Cerebellar cortex (tissue), 1 donor: Measurements from ENCODE around the gene IGFN1.

ENCODE experiments used
- DNase-seq: peaks from one replicate; pipeline ENCODE4 v3.0.0-alpha.2; 2015; ENCODE audit warnings: low spot score

Gene IGFN1

DNA sequence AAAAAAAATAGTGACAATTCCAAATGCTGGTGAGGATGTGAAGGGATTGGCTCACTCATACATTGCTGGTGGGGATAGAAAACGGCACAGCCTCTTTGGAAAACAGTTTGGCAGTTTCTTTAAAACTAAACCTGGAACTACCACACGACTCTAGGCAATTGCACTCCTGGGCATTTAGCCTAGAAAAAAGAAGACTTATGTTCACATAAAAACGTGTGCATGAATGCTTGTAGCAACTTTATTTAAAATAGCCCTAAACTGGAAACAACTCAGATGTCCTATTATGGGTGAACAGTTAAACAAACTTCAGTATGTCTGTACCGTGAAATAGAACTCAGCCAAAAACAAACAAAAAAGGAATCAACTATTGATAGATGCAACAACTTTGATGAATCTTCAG lies 26.9 kb upstream of the IGFN1 start:
- no peak for DNase-seq

DNA sequence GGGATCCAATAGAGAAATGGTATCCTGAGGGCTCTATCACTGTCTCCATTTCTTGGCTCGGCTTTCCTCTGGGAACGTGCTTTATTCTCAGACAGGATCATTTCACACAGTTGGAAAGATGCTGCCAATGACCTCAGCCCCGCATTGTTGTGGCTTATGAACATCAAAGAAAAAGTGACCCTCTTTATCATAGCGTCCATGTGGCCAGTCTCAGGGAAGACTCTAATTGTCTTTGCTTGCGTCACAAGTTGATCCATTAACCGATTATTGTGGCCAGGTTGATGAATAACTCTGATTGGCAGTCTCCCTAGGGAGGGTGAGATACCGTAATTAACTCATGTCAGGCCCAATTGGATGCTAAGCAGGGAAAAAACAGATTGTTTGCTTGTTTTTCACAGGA lies 26.0 kb upstream of the IGFN1 start:
- no peak for DNase-seq

DNA sequence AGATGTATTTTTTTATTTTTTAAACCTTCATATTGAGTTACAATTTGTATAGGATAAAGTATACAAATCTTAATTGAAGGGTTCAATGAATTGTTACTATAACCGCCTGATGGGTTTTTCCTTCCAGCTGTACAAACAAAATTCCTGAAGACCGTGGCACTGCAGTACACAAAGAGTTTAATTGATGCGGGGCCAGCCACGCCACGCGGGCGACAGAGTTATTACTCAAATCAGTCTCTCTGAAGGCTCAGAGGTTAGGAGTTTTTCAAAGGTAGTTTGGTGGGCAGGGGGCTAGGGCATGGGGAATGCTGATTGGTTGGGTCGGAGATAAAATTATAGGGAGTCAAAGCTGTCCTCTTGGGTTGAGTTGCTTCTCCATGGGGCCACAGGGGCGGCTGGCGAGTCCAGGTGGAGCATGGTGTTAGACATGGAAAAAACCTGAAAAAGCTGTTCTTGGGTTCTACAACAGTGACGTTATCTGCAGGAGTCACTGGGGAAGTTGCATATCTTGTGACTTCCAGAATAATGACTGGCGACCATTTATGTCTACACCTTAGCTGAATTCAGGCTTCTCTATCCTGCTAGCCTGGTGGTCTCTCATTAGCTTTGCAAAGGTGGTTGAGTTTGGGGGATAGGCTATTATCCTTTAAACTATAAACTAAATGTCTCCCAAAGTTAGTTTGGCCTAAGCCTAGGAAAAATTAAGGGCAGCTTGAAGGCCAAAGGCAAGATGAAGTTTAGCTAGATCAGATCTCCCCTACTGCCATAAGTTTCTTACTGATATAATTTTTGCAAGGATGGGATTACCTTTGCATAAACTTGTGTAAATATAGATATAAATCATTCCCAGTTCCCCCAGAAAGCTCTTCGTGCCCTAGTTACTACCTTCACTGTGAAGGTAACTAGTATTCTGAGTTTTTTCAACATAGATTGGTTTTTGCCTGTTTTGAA lies 23.3 kb upstream of the IGFN1 start:
- no peak for DNase-seq

DNA sequence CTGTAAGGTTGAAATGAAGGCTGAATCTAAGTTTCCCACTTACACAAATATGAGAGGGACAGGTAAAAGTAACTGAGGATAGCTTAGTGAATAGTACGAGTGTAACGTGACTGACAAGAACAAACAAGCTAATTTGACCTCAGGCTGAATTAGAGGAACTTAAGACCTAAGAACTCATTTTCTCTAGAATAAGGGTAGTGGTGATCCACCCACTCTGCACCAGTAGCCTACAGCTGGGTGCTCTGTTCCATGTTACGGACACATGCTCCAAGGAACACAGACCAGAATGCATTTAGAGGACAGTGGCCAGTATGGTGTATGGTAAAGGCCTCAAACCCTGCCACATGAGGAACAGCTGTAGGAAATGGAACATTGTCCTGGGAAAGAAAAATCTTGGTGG lies 21.4 kb upstream of the IGFN1 start:
- no peak for DNase-seq

DNA sequence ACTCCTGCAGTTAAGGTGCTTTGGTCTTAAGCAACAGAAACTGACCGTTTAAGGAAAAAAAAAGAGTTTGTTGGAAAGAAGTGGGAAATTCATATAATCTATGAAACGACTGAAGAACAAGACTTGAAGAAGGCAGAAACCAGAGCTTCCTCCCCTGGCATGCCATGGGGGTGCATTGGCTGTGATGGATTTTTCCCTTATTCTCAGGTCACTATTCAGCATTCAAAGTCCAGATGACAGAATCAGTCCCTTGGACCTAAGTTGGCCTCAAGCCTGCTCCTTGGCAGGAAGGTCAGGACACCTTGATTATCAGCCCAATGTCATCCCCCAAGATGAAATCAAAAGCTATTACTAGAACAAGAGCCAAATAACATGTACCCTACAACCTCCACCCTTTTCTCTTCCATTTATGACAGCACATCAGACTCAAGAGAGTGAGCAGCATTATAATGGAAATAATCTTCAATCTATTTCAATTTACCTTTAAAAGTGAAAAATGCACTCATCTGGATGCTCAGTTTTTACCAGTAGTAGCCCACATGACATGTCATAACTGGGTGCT lies 20.6 kb upstream of the IGFN1 start:
- peak; percentile 78 for DNase-seq

DNA sequence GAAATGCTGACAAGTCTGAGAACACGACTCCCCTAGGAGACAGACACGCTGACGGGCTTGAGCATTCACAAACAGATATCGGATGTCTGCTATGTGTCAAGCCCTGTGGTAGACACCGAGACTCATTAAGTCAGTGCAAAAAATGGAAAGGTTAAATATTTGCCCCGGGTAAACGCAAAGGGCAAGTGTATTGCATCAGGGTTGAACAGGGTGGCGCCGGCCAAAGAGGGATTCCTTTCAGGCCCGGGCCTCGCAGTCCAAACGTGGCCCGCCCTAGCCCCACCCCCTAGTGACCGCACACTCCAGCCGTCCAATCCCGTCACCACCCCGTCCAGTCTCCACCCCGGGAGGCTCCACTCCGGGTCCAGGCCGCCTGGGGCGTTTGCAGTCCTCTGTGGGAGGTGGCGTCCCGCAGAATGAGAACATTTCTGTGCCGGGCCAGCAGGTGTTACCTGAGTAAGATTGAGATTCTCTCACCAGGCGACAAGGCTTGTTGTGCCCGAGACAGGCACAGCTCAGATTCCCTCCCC lies 20.0 kb upstream of the IGFN1 start:
- DNase-seq = peak; percentile 97

DNA sequence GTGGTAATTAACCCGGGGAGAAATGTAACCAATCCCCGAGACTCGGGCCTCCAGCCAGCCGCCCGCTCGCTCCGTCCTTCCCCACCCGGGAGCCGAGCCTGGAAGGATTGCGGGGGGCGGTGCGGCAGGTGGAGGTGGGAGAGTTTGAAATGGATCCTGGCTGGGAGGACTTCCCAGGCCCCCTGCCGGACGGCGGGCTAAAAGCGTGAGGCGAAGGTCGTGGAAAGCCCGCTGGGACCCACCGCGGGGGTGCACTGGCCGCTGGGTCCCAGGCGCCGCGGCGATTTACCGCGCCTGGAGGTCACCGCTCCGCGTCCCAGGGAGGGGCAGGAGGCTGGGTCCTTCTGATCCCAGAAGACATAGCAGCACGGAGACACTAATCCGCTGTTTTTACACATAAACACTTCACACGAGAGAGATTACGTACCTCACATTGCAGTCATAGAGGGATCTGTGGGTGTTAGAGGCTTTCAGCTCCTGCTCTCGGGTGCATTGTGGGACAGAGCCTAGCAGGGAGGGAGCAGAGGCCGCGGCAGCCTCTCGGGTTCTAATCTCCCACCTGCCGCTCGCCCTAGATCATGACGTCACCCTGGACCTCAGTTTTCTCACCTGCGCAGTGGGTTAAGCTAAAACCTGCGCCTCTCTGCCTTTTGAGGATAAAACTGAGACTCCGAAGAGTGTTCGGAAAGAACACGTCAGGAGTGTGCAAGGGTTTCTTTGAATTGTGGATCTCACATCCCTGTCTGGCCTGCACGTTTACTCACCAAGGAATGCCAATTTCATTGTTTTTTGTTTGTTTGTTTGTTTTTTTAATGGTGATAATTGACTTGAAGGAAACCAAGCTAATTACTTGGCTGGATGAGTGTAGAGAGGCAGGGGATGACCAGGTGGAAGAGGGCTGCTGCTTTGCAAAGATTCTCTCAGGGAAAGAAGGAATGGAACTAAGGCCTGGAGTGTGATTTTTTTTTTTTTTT lies 19.3 kb upstream of the IGFN1 start:
- DNase-seq = peak; percentile 94

DNA sequence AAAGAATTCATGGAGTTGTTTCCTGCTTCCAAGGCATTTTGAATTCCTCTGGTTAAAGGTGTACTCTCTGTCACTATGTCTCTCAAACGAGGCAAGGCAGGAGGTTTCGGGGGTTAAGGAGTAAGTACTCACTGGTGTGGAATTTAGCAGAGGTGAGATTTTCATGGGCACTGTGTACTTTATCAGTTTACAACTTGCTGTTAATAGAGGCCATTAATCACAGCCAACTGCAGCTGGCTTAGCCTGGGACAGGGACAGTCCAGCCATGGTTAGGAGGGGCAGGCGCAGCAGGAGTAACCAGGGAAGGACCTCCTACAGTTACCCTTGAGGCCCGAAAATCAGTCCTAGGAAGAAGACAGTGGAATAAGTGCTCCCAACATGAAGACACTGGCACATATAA lies 18.3 kb upstream of the IGFN1 start:
- peak; percentile 83 for DNase-seq

DNA sequence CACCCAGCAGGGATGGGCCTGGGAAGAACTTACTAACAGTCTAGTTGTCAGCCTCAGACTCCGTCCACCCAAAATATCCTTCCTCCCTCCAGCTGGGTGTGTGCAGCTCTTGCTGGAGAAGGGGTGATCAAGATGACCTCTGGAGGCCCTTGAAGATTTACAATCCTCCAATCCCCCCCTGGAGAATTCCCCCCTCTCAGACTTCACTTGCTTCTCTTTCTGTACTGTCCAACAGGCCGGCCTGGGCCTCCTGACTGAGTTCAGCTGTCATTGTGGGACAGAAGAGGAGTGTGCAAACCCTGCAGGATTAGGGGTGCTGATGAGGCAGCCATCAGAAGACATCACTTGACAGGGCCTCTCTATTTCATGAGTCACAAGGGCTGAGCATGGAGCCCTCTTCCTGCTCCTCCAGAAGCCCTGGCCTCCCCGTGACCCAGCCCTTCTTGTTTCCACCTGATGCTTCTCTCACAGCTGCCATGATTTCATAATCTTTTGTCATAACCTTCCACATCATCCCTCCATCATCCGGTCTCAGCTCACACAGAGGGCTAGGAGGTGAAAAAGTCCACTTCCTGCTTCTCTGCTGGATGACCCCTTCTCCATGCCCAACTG lies 17.5 kb upstream of the IGFN1 start:
- DNase-seq = peak; percentile 70

DNA sequence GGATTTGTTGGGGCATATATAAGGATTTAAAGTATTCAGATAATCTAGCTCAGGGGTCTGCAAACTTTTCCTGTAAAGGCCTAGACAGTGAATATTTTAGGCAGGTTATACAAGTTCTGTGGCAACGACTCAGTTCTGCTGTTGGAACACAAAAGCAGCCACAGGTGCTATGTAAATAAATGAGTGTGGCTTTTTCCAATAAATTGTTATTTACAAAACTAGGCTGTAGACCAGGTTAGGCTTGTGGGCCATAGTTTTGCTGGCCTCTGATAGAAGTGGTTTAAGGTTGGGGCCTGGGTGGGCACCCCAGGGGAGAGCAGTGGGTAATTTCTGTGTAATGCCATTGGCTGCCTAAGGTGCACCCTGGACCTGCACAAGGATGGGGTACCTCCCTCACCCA lies 16.9 kb upstream of the IGFN1 start:
- DNase-seq = no peak

DNA sequence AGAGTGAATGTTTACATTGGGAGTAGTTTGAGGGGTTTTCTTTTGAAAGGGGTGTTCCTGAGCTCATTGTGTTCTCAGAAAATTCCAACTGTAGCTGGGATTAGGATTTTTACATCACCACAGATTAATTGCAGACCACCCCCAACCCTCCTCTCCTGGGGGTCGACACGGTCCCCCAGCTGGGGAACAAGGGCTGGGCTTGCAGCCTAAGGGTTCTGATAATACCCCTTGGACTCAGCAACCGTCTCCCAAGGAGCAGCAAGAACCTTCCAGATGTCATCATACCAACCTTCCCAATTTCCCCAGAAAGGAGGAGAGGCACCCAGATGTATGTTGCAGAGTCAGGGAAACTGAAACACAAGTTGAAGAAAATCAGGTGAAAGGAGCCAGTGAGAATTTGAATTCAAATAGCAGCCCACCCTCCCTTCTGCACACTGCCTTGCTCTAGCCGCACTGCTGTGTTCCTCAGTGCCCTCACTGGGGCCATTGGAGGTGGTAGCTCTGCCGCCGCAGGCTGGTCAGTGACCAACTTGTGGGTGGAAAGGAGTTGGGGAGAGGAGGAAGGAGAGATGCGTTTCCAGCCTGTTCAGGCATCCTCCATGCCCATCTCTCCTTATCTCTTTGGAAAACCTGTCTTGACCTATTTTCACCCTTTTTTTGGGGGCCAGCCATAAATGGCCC lies 14.7 kb upstream of the IGFN1 start:
- DNase-seq = no peak

DNA sequence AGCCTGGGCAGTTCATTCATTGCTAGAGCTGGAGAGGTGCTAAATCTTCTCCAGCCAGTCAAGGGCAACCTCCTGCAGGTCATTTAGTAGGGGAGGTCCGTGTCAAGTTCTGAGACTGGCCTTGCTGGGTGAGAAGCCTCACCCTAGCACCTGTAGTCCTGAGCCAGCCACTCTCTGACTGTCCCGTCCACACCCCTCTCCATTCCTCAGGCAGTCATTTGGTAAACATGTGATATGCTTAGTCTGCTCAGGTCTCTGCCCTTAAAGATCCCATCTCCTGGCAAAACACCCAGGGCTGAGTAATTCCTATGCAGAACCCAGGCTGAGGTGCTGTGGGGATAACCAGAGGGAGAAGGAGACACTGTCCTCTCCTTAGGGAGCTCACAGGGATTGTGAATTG lies 13.7 kb upstream of the IGFN1 start:
- peak; percentile 73 for DNase-seq

DNA sequence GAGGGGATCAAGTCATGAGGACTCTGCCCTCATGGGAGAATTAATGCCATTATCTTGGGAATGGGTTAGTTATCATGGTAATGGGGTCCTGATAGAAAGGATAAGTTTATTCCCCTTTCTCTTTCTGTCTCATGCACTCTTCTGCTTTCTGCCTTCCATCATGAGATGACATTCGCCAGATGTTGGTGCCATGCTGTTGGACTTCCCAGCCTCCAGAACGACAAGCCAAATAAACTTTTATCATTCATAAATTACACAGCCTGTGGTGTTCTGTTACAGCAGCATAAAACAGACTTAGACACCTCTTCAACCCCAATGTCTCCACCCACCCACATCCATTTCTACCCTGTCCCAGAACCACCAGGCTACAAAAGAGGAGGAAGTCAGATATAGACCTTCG lies 11.9 kb upstream of the IGFN1 start:
- no peak for DNase-seq

DNA sequence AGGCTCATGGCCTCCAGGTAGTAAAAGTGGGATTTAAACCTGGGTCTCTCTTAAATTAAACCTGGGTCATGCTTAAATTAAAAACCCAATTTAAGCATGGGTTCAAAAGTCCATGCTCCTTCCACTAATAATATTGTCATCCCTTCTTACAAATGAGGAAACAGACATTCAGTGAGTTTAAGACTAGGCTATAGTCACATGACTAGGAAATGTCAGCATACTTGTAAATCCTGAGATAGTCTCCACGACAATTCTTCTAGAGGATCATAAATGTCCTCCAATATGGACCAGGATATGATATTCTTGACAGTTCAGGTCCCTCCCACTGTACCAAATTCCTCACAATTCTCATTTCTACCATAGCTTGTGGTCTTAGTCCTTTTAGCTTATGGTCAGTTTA lies 10.5 kb upstream of the IGFN1 start:
- peak; percentile 76 for DNase-seq

DNA sequence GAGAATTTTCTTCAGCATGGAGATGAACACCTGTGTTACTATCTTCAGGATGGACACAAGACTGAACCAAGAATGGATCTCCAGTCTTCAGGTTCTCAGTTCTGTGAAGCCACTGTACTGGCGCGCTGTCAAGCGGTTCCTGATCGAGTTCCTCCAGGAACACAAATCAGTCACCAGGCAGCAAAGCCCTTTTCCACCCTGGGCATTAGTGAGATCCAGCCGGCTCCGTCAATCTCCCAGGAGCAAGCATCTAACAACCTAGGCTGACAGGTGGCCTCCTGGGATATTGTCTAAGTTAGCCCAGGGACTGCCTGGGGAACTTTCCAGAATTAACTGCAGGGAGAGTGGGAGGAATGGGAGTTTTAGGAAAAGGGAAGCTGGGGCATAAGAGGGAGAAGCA lies 9.7 kb upstream of the IGFN1 start:
- peak; percentile 52 for DNase-seq

DNA sequence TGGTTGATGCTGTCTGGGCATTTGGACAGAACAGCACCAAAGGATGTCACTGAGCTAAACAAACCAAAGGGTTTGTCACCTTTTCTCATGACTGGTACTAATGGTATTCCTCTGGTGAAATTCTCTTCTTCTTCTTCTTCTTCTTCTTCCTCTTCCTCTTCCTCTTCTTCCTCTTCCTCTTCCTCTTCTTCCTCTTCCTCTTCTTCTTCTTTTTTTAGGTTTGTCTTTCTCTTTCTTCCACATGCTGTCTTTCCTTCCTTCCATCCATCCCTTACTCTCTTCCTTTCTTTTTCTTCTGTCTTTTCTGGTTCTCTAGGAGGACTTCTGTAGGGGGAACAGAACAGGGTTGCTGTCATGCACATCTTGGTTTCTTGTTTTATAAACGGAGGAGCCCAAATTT lies 9.3 kb upstream of the IGFN1 start:
- DNase-seq = no peak

DNA sequence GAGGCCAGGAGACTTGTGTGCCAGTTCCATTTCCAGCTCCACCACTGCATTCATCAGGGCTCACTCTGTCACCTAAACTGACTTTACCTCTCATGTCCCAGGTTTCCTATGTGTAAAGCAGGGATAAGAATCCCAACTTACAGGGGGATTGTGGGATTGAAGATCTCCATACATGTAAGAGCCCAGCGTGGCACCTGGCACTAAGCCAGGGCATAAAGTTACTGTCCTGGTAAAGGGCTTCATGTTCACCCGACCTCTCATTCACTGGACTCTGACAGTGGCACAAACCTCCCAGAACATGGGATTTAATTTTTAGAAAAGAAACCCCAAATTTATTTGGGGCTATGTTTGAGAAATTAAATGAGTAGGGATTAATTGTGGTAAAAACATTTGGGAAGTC lies 8.9 kb upstream of the IGFN1 start:
- no peak for DNase-seq

DNA sequence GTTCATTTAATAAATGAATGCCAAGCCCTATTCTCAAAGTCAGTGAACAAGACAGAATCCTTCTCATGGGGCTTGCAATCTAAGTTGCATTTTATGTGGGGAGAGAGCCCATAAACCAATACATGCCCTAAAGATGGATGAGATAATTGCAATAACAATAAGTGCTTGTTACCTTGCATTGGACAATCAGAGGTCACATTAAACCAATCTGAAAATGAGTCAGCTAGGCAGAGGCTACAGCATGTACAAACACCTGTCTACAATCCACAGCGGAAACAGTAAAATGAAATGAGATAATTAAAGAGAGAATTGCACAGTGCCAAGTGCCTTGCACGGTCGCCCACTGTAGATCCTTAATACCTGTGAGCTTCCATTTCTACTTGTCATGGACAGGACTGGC lies 7.4 kb upstream of the IGFN1 start:
- peak; percentile 43 for DNase-seq

DNA sequence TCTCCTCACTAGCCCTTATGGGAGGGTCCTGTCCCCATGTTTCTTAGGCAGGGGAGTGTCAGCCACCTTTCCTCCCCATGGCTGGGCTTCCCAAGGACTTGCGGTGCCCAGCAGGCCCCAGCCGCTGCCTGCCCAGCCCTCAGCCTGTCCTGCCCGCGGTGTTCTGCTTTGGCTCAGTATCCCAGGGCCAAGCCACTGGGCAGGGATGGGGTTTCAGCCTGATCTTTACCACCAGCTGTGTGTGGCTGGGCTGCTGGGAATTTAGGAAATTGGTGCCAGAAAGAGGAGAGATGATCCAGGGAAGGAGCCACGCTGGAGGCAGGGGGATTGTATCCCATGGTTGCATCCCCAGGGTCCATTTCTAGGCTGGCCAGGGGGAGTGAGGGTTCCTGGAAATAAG lies 6.9 kb upstream of the IGFN1 start:
- no peak for DNase-seq

DNA sequence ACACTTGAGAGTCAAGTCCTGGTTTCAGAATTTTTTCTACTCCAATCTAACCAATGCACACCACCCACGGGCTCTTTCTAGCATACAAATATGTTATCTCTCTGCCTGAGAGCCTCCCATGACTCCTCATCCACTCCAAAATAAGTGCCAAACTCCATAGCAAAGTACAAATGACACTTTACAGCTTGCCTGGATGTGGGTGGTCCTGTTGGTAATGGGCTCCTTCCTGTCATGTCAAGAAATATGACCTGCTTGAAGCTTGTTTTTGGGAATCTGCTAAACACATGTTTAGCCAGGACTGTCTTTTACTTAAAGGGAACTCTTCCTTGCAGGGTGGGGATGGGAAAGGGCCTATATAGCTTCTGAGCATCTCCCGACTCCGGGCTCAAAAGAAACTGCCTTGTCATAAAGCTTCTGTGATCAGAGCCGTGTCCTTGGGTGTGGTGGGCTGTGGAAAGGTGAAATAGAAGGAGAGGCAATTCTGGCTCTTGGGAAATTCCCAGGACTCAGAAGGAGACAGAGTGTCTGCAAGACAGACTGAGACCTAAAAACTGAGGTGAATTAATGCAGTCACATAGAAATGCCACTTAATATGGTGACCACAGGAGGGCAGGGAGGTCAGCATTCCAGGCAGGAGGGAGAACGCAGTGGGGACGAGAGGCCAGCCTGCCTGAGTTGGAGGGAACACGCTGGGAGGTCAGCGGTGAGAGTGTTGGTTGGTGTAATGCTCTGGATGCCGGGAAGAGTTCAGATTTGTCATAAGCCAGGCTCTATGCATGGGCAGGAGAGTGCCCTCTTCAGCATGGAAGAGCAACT lies 6.1 kb upstream of the IGFN1 start:
- DNase-seq = peak; percentile 92

DNA sequence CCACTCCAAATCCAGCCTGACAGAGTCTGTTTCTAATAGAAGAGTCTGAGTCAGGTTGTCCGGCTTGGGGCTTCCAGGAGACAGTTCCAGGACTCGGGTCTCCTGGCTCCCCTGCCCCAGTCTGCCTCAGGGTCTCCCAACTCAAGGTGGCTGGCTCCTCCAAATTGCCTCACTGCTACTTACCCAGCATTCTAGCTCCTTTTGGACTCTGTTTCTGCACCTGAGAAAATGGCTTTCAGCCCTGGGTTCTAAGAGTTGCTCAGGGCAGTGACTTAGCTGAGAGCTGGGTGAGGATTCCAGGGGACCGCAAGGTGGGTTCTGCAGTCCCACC lies 5.5 kb upstream of the IGFN1 start:
- DNase-seq = no peak
